Activated naive CD8-positive, alpha-beta T cell (primary cell): Measurements from ENCODE around the gene FAM20C.

Source experiments
- H3K27ac Mint-ChIP-seq: one replicate; pipeline ENCODE4 v1.8.0; 2021; ENCODE audit warnings: mixed read lengths
- H3K27me3 Mint-ChIP-seq: one replicate; pipeline ENCODE4 v1.8.0; 2021; ENCODE audit warnings: mixed read lengths
- H3K36me3 Mint-ChIP-seq: one replicate; pipeline ENCODE4 v1.8.0; 2021; ENCODE audit warnings: mixed read lengths
- H3K4me1 Mint-ChIP-seq: one replicate; pipeline ENCODE4 v1.8.0; 2021; ENCODE audit warnings: low read depth, mixed read lengths
- H3K4me3 Mint-ChIP-seq: one replicate; pipeline ENCODE4 v1.8.0; 2021; ENCODE audit warnings: mild to moderate bottlenecking, mixed read lengths
- H3K9me3 Mint-ChIP-seq: one replicate; pipeline ENCODE4 v1.8.0; 2021; ENCODE audit warnings: low read depth, mixed read lengths

Gene FAM20C

DNA sequence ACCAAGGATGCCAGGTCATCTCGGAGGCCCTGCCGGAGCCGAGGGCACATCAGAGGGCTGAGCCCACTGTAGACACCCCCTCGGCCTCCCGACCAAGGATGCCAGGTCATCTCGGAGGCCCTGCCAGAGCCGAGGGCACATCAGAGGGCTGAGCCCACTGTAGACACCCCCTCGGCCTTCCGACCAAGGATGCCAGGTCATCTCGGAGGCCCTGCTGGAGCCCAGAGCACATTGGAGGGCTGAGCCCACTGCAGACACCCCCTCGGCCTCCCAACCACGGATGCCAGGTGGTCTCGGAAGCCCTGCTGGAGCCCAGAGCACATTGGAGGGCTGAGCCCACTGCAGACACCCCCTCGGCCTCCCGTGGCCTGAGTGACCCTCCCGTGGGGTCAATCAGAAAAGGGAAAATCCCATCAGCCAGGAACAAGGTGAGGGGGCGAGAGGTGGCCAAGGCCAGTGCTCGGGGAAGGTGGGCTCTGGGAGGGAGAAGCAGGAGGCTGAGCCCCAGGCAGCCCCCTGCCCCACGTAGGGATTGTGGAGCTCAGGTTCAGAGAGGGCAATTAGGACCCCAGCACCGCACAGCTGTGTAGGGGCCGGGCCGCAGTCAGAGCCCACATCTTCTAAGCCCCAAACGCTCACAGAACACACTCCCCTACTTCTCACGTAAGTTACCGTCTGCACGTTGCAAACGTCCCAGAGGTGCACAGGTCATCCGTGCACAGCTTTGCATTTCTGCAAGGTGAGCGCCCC lies 60.0 kb downstream of the FAM20C start:
- Mint-ChIP-seq H3K9me3 (no peaks in the 10 kb centered on the region), H3K27me3 (no peaks in the 10 kb centered on the region), H3K4me1 (no peaks in the 10 kb centered on the region), H3K4me3 (no peak overlapping the region), H3K27ac (no peak overlapping the region), H3K36me3 (no peaks in the 10 kb centered on the region)

DNA sequence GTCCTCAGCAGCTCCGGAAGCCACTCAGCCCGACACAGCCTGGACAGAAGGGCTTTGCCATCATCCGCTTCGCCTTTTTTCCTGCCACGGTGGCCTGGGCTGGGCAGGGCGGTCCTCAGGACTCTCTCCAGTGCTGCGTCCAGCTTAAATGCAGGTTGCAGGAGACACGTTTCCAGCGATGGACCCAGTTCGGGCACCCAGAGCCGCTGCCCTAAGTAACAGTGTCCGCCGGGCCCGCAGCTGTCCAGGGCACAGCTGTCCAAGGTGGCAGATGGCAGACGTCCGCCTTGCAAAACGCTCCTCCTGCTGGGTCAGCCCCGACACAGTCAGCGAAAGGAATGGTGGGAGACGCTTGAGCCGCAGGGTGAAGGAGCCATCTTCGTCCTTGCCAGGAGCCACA lies 60.6 kb downstream of the FAM20C start:
- Mint-ChIP-seq H3K27ac (no peak overlapping the region), H3K9me3 (no peaks in the 10 kb centered on the region), H3K4me1 (no peaks in the 10 kb centered on the region), H3K36me3 (no peaks in the 10 kb centered on the region), H3K4me3 (no peak overlapping the region), H3K27me3 (no peaks in the 10 kb centered on the region)

DNA sequence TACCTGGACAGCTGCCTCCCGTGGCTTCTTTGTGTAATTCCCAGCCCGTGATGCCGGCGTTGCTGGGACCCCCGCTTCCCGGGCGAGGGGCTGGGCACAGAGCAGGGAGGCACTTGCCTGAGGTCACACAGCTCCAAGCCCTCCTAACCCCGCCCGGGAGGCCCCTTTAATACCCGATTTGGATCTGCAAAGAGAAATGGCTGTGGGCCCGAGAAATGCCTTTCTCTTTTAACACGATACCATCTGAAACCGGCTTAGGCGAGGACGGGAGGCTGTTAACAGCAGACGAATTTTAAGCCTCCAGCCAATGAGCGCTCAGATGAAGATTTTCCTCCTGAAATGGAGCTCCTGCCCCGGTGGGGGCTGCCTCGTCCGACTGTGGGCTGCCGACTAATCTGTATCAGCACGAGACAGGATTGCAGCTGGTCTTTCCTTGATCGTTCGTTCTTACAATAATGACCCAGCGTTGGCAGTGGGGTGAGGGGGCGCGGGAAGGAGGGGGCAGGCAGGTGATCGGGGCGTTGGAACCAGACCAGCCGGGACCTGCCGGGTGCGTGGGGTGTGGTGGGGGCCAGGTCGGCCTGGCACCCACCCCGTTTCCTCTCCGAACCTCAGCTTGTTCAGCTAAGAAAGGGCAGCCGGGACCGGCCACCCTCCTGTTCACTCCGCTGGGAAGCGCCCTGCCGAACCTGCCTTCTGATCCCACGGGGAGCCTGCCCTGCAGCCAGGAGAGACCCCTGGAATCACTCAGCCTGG lies 61.4 kb downstream of the FAM20C start:
- Mint-ChIP-seq H3K4me3 (no peak overlapping the region), H3K36me3 (no peaks in the 10 kb centered on the region), H3K9me3 (no peaks in the 10 kb centered on the region), H3K27me3 (no peaks in the 10 kb centered on the region), H3K27ac (no peak overlapping the region), H3K4me1 (no peaks in the 10 kb centered on the region)

DNA sequence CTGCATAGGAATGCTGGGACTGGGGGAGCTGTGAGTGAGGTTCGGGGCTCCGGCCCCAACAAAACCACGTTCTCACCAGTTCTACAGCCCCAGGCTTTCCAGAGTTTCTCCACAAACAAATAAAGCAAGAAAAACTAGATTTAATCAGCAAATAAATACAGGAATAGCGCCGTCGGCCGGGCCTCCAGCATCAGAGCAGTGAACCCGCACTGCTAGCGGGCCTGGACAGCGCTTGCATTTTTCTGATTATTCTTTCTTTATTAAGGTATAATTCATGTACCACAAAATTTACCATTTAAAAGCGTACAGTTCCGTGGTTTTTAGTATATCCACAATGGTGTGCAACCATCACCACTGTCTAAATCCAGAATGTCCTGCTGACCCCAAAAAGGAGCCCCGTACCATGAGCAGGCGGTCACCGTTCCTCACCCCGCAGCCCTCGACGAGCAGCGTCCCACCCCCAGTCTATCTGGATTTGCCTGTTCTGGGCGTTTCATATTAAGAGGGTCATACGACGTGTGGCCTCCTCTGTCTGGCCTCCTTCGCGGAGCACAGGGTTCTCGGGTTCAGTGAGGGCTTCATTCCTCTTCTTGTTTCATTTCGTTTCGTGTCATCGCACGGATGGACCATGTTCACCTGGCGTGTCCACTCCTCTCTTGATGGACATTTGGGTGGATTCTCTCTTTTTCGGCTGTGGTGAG lies 62.1 kb downstream of the FAM20C start:
- H3K9me3 Mint-ChIP-seq: no peaks in the 10 kb centered on the region
- no peak overlapping the region for H3K27ac Mint-ChIP-seq
- no peak overlapping the region for H3K4me3 Mint-ChIP-seq
- H3K27me3 Mint-ChIP-seq: no peaks in the 10 kb centered on the region
- H3K36me3 Mint-ChIP-seq: no peaks in the 10 kb centered on the region
- no peaks in the 10 kb centered on the region for H3K4me1 Mint-ChIP-seq

DNA sequence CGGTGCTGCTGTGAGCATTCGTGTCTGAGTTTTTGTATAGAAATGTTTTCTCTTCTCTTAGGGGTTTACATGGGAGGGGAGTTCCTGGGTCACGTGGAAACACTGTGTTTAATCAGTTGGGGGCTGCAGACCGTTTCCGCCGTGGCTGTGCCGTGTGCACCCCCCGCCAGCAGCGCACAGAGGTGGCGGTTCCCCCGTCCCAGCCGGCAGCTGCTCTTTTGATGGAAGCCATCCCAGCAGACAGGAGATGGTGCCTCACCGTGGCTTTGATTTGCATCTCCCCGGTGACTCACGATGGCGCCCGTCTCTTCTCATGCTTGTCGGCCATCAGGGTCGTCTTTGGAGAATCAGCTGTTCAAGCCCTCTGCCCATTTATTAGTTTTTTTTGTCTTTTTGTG lies 62.7 kb downstream of the FAM20C start:
- Mint-ChIP-seq H3K36me3 (no peaks in the 10 kb centered on the region), H3K9me3 (no peaks in the 10 kb centered on the region), H3K27ac (no peak overlapping the region), H3K4me1 (no peaks in the 10 kb centered on the region), H3K27me3 (no peaks in the 10 kb centered on the region), H3K4me3 (no peak overlapping the region)

DNA sequence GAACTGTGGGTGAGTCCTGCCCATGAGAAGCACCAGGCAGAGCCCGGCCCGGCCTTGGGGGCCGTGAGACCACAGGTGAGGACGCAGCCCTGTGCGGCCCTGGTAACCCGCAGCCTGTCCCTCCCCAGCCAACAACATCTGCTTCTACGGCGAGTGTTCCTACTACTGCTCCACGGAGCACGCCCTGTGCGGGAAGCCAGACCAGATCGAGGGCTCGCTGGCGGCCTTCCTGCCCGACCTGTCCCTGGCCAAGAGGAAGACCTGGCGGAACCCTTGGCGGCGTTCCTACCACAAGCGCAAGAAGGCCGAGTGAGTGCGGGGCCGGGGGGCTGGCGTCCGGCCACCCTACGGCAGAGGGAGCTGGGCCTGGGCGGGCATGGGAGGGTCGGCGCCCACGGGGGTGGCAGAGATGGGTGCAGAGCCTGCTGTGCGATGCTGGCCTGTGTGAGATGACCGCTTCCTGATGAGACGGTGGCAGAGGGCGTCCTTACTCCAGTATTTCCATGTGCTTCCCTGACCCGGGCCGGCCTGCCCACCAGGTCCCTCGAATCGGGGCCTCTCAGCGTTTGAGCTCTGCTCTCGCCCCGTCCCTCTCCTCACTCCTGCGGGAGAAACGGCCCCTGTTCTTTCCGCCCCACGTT lies 63.5 kb downstream of the FAM20C start:
- Mint-ChIP-seq H3K27me3 (no peaks in the 10 kb centered on the region), H3K36me3 (no peaks in the 10 kb centered on the region), H3K4me1 (no peaks in the 10 kb centered on the region), H3K27ac (no peak overlapping the region), H3K4me3 (no peak overlapping the region), H3K9me3 (no peaks in the 10 kb centered on the region)

DNA sequence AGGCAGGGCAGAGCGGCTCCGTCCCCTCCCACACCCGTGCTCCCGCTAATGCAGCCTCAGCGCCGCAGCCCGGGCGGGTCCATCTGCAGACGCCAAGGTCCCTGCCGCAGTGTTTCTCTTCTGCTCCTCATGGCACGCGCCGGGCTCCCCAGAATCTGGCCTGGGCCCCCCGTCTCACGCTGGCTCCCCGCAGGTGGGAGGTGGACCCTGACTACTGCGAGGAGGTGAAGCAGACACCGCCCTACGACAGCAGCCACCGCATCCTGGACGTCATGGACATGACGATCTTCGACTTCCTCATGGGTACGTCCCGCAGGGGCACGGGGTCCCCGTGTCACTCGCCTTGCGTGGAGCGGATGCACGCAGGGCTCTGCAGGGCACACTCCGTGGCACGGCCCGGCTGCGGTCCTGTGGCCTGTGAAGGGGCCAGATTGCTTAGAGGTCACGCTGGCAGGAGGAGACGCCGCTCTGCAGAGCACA lies 64.1 kb downstream of the FAM20C start:
- Mint-ChIP-seq H3K27ac (no peak overlapping the region), H3K9me3 (no peaks in the 10 kb centered on the region), H3K4me1 (no peaks in the 10 kb centered on the region), H3K36me3 (no peaks in the 10 kb centered on the region), H3K27me3 (no peaks in the 10 kb centered on the region), H3K4me3 (no peak overlapping the region)

DNA sequence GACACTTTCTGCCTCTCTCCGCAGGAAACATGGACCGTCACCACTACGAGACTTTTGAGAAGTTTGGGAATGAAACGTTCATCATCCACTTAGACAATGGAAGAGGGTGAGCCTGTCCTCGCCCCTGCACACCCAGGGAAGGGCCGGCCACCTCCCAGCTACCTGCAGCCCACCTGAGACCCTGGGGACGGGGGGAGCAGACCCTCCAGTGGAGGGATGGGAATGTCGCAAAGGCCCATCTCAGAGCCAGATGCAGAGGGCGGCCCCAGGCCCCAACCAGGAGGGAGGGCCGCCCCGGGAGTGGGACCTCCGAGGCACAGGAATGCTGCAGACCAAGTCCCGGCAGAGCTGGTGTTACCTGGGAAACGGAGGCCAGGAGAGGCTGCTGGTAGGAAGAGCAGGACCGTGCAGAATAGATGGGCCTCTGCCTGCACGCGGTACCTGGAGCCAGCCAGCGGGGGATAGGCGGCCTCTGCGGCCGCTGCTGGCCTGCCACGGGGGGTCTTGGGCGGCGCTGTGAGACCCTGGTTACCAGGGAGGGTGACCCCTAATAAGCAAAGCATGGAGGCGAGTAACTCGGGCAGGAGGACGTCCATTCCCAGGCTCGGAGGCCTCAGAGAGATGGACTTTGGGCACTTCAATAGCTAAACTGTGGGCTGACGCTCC lies 64.7 kb downstream of the FAM20C start:
- H3K27ac Mint-ChIP-seq: no peak overlapping the region
- no peak overlapping the region for H3K4me3 Mint-ChIP-seq
- H3K27me3 Mint-ChIP-seq: no peaks in the 10 kb centered on the region
- H3K4me1 Mint-ChIP-seq: no peaks in the 10 kb centered on the region
- H3K9me3 Mint-ChIP-seq: no peaks in the 10 kb centered on the region
- H3K36me3 Mint-ChIP-seq: no peaks in the 10 kb centered on the region

DNA sequence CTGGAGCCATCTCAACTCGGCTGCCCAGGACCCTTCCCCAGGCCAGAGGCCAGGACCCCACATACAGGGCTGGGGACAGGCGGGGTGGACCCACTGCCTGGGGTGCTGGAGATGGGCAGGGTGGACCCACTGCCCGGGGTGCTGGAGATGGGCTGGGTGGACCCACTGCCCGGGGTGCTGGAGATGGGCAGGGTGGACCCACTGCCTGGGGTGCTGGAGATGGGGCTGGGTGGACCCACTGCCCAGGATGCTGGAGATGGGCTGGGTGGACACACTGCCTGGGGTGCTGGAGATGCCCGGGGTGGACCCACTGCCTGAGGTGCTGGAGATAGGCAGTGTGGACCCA lies 65.2 kb downstream of the FAM20C start:
- Mint-ChIP-seq H3K27ac (no peak overlapping the region), H3K4me3 (no peak overlapping the region), H3K27me3 (no peaks in the 10 kb centered on the region), H3K4me1 (no peaks in the 10 kb centered on the region), H3K9me3 (no peaks in the 10 kb centered on the region), H3K36me3 (no peaks in the 10 kb centered on the region)

DNA sequence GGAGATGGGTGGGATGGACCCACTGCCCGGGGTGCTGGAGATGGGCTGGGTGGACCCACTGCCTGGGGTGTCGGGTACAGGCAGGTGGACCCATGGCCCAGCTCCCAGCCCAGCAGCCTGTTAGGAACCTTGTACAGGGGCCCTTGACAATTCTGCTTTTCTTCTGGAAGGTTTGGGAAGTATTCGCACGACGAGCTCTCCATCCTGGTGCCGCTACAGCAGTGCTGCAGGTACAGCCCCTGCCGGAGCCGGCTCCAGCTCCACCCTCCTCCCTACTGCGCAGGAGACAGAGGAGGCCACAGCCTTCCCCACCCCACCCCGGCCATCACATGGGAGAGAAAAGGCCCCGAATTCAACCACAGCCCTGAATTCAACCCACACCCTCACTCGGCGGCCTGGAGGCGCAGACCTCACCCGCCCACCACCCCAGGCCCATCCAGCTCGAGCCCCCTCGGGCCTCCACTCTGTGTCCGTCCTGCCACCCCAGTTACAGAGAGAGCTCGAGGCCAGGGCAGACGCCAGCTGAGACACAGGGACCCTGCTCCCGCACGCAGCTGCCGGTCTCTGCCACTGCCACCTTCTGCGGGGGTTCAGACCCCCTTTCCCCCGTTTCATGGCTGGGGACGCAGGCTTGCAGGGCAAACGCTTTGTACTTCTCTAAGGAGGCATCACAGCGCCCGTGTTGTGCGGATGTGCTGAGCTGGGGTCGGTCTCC lies 66.3 kb downstream of the FAM20C start:
- no peaks in the 10 kb centered on the region for H3K27me3 Mint-ChIP-seq
- H3K4me1 Mint-ChIP-seq: no peaks in the 10 kb centered on the region
- no peaks in the 10 kb centered on the region for H3K36me3 Mint-ChIP-seq
- H3K27ac Mint-ChIP-seq: no peak overlapping the region
- H3K9me3 Mint-ChIP-seq: no peaks in the 10 kb centered on the region
- H3K4me3 Mint-ChIP-seq: no peak overlapping the region

DNA sequence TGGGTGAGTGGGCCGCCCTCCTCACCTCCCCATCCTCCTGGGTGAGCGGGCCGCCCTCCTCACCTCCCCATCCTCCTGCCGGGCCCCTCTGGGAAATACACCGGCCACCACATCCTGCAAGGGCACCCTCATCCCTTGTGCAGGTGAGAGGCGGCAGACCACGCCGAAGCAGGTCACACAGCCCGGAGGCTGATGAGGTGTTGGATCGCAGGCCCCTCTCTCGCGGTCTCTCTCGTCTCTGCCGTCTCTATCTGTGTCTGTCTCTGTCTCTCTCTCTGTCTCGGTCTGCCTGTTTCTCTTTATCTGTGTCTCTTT lies 66.8 kb downstream of the FAM20C start:
- H3K9me3 Mint-ChIP-seq: no peaks in the 10 kb centered on the region

DNA sequence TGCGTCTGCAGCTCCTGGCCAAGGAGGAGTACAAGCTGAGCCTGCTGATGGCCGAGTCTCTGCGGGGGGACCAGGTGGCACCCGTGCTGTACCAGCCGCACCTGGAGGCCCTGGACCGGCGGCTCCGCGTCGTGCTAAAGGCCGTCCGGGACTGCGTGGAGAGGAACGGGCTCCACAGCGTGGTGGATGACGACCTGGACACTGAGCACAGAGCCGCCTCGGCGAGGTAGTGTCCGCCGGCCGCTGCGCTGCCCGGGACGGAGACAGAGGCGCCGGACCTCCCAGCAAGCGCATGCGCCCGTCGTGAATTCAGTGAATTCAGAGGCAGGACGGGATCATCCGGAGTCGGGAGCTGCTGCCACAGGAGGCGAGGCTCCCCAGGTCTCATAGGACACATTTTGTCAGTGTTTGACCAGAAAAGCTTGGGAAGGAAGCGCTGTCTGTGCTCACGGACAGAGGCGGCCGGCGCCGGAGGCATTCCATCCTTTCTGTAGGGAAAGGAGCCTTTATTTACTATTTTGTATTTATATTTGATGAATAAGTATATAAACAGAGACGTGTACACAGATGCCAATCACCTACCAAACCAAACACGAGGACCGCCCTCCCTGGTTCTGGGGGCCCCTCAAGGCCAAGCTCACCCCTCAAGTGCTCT lies 67.5 kb downstream of the FAM20C start:
- H3K9me3 Mint-ChIP-seq: no peaks in the 10 kb centered on the region

More for the DNA sequence above, 66.8 kb downstream of the FAM20C start:
- no peaks in the 10 kb centered on the region for H3K4me1 Mint-ChIP-seq
- no peak overlapping the region for H3K27ac Mint-ChIP-seq
- H3K27me3 Mint-ChIP-seq: no peaks in the 10 kb centered on the region
- H3K36me3 Mint-ChIP-seq: no peaks in the 10 kb centered on the region
- H3K4me3 Mint-ChIP-seq: no peak overlapping the region

DNA sequence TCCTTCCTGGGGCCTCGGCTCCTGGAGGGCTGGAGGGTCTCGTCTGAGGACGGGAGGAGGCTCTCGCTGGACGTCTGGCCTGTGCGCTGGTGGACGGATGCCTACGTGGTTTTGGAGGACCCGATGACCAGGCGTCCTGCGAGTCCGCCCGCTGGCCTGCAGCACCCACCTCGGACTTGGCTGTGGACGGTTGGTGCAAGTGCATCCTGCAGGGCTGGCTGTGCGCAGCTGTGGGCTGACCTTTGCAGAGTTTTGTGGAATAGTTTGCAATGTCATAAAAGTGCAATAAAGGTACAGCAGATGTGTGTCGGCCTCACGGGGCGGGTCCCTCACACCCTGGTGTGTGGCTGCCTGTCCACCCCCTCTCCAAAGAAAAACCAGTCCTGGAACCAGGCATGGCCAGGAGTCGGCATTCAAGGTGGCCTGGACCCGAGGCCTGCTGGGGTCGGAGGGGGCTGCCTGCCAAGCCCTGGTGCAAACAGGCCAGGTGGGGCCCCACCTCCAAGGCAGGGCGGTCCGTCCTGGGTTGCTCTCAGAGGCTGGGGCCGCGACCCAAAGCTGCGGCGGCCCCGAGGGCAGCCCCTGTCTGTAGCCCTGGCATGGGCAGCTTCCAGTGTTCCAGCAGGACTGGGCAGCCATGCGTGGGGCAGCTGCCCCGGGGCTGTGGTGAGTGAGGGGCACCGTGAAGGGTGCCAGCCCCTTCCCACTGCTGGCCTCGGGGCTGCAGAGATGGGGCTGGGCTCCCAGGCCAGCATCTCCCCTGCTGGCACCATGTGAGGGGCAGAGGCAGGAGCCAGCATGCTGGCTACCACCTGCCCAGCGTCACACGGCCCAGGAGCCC lies 68.3 kb downstream of the FAM20C start:
- Mint-ChIP-seq H3K9me3 (no peaks in the 10 kb centered on the region), H3K27ac (no peak overlapping the region), H3K4me1 (no peaks in the 10 kb centered on the region), H3K36me3 (no peaks in the 10 kb centered on the region), H3K27me3 (no peaks in the 10 kb centered on the region), H3K4me3 (no peak overlapping the region)

More for the DNA sequence above, 67.5 kb downstream of the FAM20C start:
- Mint-ChIP-seq H3K27ac (no peak overlapping the region), H3K27me3 (no peaks in the 10 kb centered on the region), H3K4me3 (no peak overlapping the region), H3K36me3 (no peaks in the 10 kb centered on the region), H3K4me1 (no peaks in the 10 kb centered on the region)
